HFFc6 (cell line): ENCODE data around the gene DENND1B. TPM values are rescaled to one million over a fixed set of nuclear protein-coding genes. Genes with fewer than 3 reads are reported as not detected.
"Not testable (repeated sequence)": the region's sequence is repeated elsewhere in the genome, so short reads cannot be mapped to it uniquely, and the experiment has no call there.

ENCODE experiments used
- DNase-seq: peaks from one replicate; pipeline ENCODE4 v3.0.0-alpha.2; 2018
- H3K27ac Mint-ChIP-seq: 2 replicates; pipeline ENCODE4 v1.8.0; 2020; ENCODE audit warnings: mild to moderate bottlenecking, mixed read lengths
- H3K27me3 Mint-ChIP-seq: 2 replicates; pipeline ENCODE4 v1.8.0; 2021; ENCODE audit warnings: mild to moderate bottlenecking, moderate library complexity, mixed read lengths; ENCODE audit not compliant: insufficient read depth
- H3K36me3 Mint-ChIP-seq: 2 replicates; pipeline ENCODE4 v1.8.0; 2021; ENCODE audit warnings: low read depth, mixed read lengths
- H3K4me1 Mint-ChIP-seq: 2 replicates; pipeline ENCODE4 v1.8.0; 2020; ENCODE audit warnings: low read depth, mixed read lengths
- H3K4me3 Mint-ChIP-seq: 2 replicates; pipeline ENCODE4 v1.8.0; 2020; ENCODE audit warnings: mild to moderate bottlenecking, moderate library complexity, mixed read lengths
- H3K9me3 Mint-ChIP-seq: 2 replicates; pipeline ENCODE4 v1.8.0; 2020; ENCODE audit warnings: mild to moderate bottlenecking, mixed read lengths
- total RNA-seq, 6 experiments: library from RNA; stranded (reverse); fragmentation: NEBNext Ultra II Directional; extraction: Animal tissue kit (Norgen Biotek cat#: 25700); gene quantifications; 2 replicates in 1 of 6; 3 replicates in 5 of 6; pipeline ENCODE4 v1.2.3, GENCODE V29; 2021
- TF ChIP-seq, protein P1 (sequence below): fragments of 200-600 bp; sonication (generic); IDR thresholded peaks from 2 replicates; pipeline ENCODE4 v1.5.0; 2021; ENCODE audit warnings: antibody characterized with exemption, mild to moderate bottlenecking

The DENND1B gene
- total RNA-seq, 6 experiments from 2014 or later = 6.4 to 9.0 (median 7.7) TPM

DNA sequence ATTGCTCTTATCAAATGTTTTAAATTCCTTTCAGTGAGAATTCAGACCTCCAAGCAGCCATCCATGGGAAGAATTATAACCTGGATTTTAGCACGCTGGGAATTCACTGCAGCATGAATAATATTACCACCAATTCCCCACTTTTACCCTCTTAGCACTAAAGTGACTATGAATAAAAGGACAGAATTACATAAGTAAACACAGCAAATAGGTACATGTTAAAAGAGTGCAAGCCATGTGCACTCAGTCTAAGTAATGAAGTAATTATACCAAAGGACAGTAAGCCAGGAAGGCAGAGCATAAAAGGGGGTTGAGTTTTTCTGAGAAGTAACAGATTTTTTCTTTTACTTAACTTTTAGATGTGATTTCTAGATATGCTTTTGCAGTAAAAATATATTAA lies 176.3 kb downstream of the DENND1B start:
- no peaks in the 10 kb centered on the region for H3K4me1 Mint-ChIP-seq
- H3K4me3 Mint-ChIP-seq = no peak overlapping the region
- H3K27me3 Mint-ChIP-seq = no peaks in the 10 kb centered on the region
- H3K36me3 Mint-ChIP-seq = no peaks in the 10 kb centered on the region
- H3K27ac Mint-ChIP-seq = no peak overlapping the region
- no peaks in the 10 kb centered on the region for H3K9me3 Mint-ChIP-seq
- TF ChIP-seq, protein P1, sequence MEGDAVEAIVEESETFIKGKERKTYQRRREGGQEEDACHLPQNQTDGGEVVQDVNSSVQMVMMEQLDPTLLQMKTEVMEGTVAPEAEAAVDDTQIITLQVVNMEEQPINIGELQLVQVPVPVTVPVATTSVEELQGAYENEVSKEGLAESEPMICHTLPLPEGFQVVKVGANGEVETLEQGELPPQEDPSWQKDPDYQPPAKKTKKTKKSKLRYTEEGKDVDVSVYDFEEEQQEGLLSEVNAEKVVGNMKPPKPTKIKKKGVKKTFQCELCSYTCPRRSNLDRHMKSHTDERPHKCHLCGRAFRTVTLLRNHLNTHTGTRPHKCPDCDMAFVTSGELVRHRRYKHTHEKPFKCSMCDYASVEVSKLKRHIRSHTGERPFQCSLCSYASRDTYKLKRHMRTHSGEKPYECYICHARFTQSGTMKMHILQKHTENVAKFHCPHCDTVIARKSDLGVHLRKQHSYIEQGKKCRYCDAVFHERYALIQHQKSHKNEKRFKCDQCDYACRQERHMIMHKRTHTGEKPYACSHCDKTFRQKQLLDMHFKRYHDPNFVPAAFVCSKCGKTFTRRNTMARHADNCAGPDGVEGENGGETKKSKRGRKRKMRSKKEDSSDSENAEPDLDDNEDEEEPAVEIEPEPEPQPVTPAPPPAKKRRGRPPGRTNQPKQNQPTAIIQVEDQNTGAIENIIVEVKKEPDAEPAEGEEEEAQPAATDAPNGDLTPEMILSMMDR = no peak
- DNase-seq = no peak

DNA sequence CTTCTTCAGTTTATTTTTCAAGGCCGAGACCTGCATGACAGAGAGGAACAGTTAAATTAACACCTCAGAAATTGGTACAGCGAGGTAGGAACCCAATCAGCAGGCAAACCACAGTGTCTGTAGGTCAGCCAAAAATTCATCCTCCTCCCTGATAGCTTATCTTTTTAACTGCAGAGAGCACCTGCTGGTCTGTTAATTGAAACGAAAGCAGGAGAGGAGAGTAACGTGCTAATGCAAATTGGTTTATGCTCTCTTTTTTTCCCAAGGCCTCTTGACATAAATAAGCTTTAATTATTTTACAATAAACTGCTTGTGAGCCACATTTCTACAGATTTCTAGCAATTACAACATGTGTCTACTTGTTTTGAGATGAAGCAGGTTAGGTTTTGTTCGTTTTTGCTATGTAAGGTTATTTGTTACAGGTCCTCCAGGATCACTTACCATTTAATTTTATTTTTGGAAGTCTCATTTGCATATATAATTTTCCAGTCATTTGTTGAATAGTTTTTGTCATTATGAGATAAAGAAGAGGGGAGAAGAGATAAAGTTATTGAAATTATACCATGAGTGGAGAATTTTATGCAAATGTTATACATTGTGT lies 179.9 kb downstream of the DENND1B start:
- H3K27me3 Mint-ChIP-seq = no peaks in the 10 kb centered on the region
- H3K4me1 Mint-ChIP-seq = no peaks in the 10 kb centered on the region
- H3K27ac Mint-ChIP-seq = no peak overlapping the region
- H3K36me3 Mint-ChIP-seq = no peaks in the 10 kb centered on the region
- TF ChIP-seq, protein P1 = no peak
- no peak overlapping the region for H3K4me3 Mint-ChIP-seq
- H3K9me3 Mint-ChIP-seq = no peaks in the 10 kb centered on the region
- no peak for DNase-seq

DNA sequence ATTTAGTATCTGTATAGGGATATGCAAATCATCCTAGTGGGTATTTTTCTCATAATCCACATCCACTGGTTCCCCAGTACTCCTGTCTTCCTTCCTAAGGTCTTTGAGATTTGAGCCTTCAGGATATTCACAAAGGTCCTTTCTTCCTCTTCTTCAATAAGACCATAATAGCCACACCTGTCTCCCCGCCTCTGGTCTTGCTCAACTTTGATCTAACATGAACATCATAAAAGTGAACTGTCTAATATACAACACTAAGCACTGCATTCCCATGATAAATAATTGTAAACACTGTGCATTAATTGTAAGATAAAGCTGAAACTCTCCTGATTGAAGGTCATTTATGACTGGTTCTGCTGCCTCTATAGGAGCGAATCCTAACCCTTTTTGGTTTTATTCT lies 184.6 kb downstream of the DENND1B start:
- no peaks in the 10 kb centered on the region for H3K27me3 Mint-ChIP-seq
- no peak for DNase-seq
- H3K27ac Mint-ChIP-seq = no peak overlapping the region
- H3K9me3 Mint-ChIP-seq = no peaks in the 10 kb centered on the region
- H3K4me3 Mint-ChIP-seq = no peak overlapping the region
- H3K36me3 Mint-ChIP-seq = no peaks in the 10 kb centered on the region
- H3K4me1 Mint-ChIP-seq = no peaks in the 10 kb centered on the region
- TF ChIP-seq, protein P1 = no peak

DNA sequence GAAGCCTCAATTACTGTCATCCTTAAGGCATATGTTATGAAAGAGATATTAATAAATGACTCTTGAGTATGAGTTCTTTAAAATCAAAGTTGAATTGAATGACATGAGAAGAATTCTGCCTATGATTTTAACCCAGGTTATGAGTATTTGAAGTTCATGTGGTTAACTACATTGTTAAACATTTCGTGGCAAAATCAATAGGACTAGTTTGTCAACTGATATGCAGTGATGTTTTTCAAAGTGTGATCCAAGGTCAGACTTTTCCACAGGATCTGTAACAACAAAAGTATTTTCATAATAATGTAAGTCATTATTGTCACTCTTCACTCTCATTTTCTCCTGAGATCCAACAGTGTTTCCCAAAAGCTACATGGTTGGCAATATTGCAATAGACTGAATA lies 189.5 kb downstream of the DENND1B start:
- H3K36me3 Mint-ChIP-seq = no peaks in the 10 kb centered on the region
- no peak overlapping the region for H3K4me3 Mint-ChIP-seq
- no peaks in the 10 kb centered on the region for H3K9me3 Mint-ChIP-seq
- no peaks in the 10 kb centered on the region for H3K27me3 Mint-ChIP-seq
- no peaks in the 10 kb centered on the region for H3K4me1 Mint-ChIP-seq
- DNase-seq = no peak
- H3K27ac Mint-ChIP-seq = no peak overlapping the region
- TF ChIP-seq, protein P1 = no peak

DNA sequence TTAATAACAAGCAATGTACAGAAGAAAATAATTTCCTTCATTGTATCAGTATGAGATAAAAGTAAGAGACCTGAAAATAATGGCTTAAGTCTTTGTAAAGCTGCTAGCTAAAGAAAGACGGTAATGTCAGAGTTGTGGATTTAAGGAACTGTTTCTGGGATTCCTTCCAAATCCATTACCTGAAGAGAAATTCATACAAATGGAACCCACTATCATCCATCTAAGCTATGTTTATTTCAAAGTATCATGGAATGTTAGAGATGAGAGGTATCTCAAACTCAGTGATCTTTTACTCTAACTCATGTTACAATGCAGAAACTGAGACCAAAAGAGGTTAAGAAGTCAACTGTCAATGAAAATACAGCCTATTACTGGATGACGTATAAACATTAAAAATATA lies 197.7 kb downstream of the DENND1B start:
- Mint-ChIP-seq H3K4me3 (no peak overlapping the region), H3K9me3 (peaks cover 12% of the 10 kb centered on the region), H3K4me1 (no peaks in the 10 kb centered on the region), H3K36me3 (peaks cover 22% of the 10 kb centered on the region), H3K27me3 (no peaks in the 10 kb centered on the region), H3K27ac (no peak overlapping the region)
- TF ChIP-seq, protein P1 = no peak
- no peak for DNase-seq

DNA sequence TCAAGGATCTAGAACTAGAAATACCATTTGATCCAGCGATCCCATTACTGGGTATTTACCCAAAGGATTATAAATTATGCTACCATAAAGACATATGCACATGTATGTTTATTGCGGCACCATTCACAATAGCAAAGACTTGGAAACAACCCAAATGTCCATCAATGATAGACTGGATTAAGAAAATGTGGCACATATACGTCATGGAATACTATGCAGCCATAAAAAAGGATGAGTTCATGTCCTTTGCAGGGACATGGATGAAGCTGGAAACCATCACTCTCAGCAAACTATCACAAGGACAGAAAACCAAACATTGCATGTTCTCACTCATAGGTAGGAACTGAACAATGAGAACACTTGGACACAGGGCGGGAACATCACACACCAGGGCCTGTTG lies 199.7 kb downstream of the DENND1B start:
- peaks cover 12% of the 10 kb centered on the region for H3K9me3 Mint-ChIP-seq
- H3K4me3 Mint-ChIP-seq, H3K4me1 Mint-ChIP-seq, DNase-seq, H3K27me3 Mint-ChIP-seq, H3K27ac Mint-ChIP-seq: not testable (repeated sequence)
- peaks cover 27% of the 10 kb centered on the region for H3K36me3 Mint-ChIP-seq
